Iris pigment epithelial cell (primary cell): ENCODE measurements around the gene EPAS1.

ENCODE experiments used
- DNase-seq: peaks from one replicate; pipeline ENCODE4 v3.0.0-alpha.2; 2011; ENCODE audit warnings: low read depth

Gene EPAS1

GRCh38 chr2:46273225-46273863 is 23.9 kb upstream of the EPAS1 start:
- peak; percentile 65 for DNase-seq

DNA sequence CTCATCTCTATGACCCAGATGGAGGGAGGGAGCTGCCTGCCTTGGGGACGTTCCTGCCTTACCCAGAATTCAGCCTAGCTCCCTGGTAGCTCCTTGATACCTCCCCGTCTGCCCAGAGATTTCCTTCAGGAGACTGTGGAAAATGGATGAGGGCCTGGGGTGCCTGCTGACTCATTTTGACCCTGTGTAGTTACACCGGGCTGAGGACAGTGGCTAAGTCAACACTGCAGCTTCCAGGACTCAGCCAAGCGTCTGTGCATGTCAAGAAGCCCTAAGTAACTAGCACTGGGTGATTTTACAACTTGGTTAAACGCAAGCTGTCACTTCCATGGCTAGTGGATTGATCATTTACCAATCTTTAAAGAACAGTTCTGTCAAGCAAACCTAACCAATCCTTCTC is 23.3 kb upstream of the EPAS1 start:
- no peak for DNase-seq

GRCh38 chr2:46274586-46274985 is 22.6 kb upstream of the EPAS1 start:
- DNase-seq, result no peak

DNA sequence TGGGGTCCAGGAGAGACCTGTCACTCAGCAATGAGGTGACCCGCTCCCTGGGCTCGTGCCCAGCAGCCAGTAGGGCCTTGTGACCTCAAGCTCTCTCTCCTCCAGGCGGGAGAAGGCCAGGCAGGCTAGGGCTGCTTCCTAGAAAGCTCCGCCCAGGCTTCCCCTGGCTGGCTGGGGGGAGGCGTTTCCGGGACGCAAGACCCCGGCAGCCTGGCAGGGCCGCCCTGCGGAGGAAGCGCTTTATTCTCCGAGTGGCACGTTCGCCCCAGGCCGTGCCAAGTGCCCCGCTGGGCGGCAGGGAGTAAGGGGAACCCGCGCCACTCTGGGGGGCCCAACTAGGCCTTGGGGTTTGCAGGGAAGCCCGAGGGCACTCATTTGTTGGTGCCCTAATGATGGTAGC is 21.2 kb upstream of the EPAS1 start:
- peak; percentile 47 for DNase-seq

DNA sequence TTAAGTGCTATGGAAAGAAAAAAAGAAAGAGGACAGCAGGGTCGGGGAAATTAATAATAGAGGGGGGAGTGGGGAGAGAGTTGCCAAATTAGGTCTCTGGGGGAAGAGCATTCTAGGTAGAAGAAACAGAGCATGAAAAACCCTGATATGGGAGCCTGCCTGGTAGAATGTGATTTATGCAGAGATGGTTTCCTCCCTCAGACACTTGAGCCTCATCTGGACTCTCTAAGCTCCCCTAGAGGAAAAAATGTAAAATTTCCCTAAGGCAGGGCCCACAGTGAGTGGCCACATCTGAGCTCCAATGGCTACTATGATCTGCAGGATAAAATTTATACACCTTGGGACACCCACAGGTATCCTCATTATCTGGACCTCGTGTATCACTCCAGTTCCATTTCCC is 20.6 kb upstream of the EPAS1 start:
- peak; percentile 56 for DNase-seq

GRCh38 chr2:46277431-46278190 is 19.6 kb upstream of the EPAS1 start:
- DNase-seq, result no peak

- no peak for DNase-seq
Measured at GRCh38 chr2:46278952-46279351, 18.3 kb upstream of the EPAS1 start.

DNA sequence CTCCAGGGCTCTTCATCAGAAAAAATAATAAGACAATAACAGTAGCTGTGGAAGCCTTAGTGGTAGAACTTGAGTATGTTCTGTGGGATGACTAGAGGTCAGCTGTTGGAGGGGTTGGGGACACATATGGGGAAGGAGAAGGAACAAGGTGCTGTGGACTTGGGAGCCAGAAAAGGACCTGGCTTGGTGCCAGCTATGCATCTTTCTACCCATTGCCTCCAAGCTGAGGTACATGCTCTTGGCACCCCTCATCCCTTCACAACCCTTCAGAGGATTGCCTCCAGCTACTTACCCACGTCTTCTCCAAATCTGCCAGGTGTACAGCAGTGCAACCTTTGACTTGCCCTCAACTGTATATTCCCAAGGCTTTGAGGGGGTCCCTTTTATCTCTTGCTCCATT is 15.3 kb upstream of the EPAS1 start:
- no peak for DNase-seq

DNA sequence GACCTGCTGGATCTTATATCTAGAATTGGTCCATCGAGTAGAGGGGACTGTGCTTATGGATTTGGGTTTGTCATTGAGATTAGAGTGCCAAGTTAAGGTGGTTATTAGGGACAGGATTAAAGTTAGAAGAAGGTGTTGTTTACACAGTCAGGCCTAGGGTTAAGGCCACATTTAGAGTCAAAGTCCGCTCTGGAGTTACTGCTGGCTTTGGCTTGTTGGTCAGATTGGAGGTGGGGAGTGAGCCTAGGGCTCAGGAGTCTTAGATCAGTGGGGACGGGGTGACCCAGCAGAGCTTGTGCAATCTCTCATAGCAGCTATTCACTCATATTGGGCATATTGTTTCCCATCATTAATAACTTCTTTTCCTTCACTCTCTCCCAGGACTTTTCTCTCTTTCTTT is 13.5 kb upstream of the EPAS1 start:
- no peak for DNase-seq

DNA sequence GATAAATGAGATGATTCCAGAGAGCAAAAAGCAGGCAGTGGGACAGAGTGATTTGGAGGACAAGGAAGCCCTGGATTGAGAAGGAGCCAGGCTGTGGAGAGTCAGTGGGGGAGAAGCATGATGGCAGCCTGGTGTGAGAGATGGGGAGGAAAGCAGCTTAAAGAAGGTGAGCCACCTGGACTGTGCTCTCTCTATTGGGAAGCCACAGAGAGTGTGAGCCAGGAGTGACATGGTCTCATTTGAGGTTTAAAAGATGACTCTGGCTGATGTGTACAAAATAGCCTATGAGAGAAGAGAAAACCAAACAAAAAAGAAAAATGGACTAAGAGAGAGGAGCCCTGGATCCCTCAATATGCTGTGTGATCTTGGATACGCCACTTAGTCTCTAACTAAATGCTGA is 12.9 kb upstream of the EPAS1 start:
- DNase-seq, result no peak

DNA sequence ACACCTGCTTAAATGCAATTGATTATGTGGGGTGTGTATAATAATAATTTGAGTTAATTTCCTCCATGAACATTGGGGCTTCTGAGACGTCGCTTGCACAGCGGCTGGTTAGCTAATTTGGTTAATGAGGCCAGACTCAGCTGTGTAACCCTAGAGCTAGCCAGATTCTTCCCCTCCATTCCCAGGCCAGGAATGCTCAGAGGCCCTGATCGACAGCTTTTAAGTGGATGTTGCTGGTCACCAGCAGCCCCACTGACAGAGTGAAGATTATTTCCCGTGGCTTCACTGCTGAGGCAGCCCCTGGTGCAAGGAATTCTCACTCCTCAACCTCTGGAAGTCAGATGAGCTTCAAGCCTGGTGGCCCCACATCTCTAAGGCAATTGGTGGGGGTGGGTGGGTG is 12.4 kb upstream of the EPAS1 start:
- no peak for DNase-seq

DNA sequence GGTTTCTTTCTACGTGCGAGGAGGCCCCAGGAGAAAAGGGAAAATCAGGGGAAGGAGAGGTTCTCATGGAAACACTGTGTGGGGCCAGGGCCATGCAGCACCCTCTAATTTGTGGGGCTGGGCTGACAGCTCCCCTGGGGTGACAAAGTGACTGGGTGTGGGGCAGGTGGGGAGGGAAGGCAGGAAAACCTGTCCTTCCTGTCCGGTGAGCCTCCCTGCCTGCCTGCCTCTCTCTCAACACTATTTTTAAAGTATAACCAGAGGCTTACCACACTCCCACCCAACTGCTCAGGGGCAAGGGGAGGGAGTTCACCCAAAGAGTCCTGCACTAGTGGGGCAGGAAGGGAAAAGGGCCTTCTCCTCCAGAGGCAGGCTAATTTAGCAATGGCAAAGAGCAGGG is 10.5 kb upstream of the EPAS1 start:
- no peak for DNase-seq

DNA sequence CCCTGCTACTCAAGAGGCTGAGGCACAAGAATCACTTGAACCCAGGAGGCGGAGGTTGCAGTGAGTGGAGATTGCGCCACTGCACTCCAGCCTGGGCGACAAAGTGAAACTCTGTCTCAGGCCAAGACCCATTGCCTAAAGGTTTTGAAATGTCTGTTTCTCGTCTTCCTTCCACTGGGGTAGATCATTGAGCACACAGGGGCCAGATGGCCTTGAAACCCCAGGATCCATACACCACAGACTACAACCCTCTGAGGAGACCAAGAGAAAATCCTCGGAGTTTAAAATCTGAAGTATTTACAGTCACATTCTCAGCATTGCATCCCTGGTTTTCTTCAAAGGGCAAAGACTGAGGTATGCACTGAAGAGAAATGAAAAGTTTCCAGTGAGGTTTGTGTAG is 7.1 kb upstream of the EPAS1 start:
- DNase-seq, result no peak

- DNase-seq, result no peak
Measured at GRCh38 chr2:46293466-46293865, 3.7 kb upstream of the EPAS1 start.

GRCh38 chr2:46294176-46294836 is 2.9 kb upstream of the EPAS1 start:
- DNase-seq, result no peak

DNA sequence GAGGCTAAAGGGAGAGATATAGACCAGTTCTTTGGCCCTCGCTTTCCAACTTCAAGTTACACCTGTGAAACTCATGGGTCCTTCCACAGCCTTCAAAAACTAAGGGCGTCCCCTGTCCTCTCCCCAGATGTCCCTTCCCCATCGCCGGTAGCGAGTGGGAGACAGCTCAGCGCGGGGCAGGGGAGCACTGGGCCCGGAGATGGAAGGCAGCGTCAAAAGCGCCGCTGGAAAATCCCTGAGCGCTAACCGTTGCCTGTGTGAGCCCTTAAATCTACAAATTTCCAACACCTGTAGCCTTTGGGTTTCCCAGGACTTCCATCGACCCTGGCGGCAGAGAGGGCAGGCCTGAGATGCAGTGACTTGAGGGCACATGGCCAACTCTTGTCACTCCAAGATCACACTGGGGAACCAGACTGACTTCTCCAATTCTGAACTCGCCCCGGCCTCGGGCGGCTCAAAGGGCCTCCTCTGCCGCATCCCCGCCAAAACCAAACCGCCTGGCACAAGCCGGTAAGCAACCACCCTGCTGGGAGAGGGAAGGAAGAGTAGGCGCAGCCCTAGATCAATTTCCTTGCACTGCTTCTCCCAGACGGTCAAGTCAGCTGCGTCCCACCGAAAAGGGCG is 879 bp upstream of the EPAS1 start:
- DNase-seq, result no peak

GRCh38 chr2:46297546-46298271 is 502 bp downstream of the EPAS1 start:
- DNase-seq, result no peak

GRCh38 chr2:46298272-46298521 is 990 bp downstream of the EPAS1 start:
- no peak for DNase-seq

DNA sequence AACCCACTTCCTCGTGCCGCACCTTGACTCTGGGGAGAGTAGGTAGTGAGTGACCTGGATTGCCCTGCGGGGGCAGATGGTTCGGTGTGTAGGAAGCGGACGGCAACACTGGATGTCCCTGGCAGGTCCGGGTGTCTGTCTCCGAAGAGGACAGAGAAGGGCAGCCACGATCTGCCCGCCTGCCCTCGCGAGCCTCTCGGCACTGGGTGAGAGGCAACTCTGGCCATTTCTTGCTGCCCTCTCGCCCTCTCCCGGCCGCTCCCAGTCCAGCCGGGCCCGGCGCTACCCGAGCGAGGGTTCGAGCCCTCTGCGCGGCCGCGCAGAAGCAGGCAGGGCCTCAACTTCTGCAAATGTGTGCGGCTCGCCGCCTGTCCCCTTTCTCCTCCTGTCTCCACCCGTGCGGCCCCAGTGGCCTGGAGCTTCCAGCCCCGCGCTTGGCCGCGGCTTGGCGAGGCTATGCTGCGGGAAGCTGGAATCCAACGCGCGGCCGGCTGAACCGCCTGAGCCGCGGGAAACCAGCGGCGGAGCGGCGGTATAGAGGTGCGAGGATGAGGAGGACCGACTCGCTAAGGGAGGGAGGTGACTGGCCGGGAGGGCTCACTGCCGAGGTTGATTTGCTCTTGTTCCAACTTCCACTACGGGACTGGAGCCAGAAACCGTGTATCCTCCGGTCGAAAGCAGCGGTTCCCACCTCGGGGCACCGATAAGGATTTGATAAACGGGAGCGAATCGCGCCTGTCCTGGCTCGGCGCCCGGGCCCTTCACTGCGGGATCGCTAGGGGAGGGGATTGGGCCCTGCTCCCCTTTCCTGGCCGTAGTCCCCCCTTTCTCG is 1.5 kb downstream of the EPAS1 start:
- DNase-seq, result peak; percentile 62

DNA sequence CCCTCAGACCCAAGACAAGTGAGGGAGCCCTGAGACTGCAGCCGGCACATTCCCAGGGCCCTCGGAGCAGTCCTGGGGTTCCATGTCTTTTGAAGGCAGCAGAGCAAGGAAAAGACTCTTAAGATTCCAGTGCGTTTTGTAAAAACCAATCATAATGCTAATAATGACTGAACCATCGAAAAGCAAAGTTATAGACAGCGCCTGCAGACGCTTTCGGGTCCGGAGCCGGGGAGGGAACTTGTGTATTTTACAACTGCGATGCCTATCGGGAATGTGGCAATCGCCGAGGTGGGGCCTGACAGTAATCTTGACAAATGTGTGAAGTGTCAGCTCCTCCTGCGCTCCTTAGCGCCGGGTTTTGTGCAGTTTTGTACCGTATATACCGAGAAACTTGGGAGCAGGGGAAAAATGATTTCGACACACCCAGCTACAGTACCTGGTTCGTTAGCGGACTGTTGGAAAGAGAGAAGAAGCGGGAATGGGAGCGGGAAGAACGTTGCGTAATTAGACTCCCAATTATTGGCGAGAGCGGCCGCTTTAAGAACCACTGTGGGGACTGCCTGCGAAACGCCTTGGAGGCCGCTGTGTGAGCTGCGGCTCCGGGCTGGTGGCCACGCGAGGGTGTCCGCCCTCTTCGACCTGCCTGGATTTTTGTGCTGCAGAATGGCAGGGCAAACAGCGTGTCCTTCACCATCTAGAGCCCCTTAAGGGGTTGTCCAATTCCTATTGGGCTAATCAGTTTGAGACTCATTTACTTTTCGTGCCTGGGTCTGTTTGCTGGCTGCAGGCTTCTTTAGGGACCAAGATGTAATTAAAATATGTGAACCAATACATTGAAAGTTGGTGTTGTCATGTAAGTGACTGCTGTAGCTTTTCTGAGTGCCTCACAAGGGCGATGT is 2.4 kb downstream of the EPAS1 start:
- DNase-seq, result peak; percentile 81

- no peak for DNase-seq
Measured at GRCh38 chr2:46300406-46300832, 3.2 kb downstream of the EPAS1 start.
